OCI-M2 (cell line): ENCODE data around the gene PGM5.

Source experiments
- DNase-seq: peaks from one replicate; lab custom pipeline; 2025; ENCODE audit not compliant: unreplicated experiment; lab: John Stamatoyannopoulos, UW

The PGM5 gene

GRCh38 chr9:68532131-68532530 is 175.7 kb downstream of the PGM5 start:
- no peak for DNase-seq

GRCh38 chr9:68533678-68534077 is 177.3 kb downstream of the PGM5 start:
- no peak for DNase-seq

GRCh38 chr9:68536876-68537615 is 180.6 kb downstream of the PGM5 start:
- DNase-seq: no peak

- DNase-seq: no peak
Observed at GRCh38 chr9:68537616-68537880, 181.1 kb downstream of the PGM5 start.

GRCh38 chr9:68538200-68538599 is 181.8 kb downstream of the PGM5 start:
- DNase-seq: no peak

GRCh38 chr9:68540712-68541535 is 184.5 kb downstream of the PGM5 start, which contains the start of gene TMEM252:
Gene TMEM252 (minus strand): TSS chr9:68540883. CDS start chr9:68540814, 69 bp downstream.
- DNase-seq: no peak

GRCh38 chr9:68541568-68541967 is 185.2 kb downstream of the PGM5 start:
- DNase-seq: no peak

- DNase-seq: no peak
Observed at GRCh38 chr9:68545033-68545705, 188.8 kb downstream of the PGM5 start.

GRCh38 chr9:68546596-68547390 is 190.4 kb downstream of the PGM5 start:
- DNase-seq: no peak

GRCh38 chr9:68547417-68547816 is 191.0 kb downstream of the PGM5 start:
- DNase-seq: no peak

GRCh38 chr9:68548241-68548640 is 191.8 kb downstream of the PGM5 start:
- no peak for DNase-seq

- DNase-seq: no peak
Observed at GRCh38 chr9:68551191-68551590, 194.8 kb downstream of the PGM5 start.

GRCh38 chr9:68552700-68553476 is 196.5 kb downstream of the PGM5 start:
- no peak for DNase-seq

GRCh38 chr9:68555437-68556150 is 199.2 kb downstream of the PGM5 start:
- DNase-seq: no peak

- DNase-seq: no peak
Observed at GRCh38 chr9:68558545-68558944, 202.1 kb downstream of the PGM5 start.

GRCh38 chr9:68560071-68560844 is 203.8 kb downstream of the PGM5 start:
- DNase-seq: no peak

- no peak for DNase-seq
Observed at GRCh38 chr9:68562461-68562860, 206.1 kb downstream of the PGM5 start.

GRCh38 chr9:68567565-68567964 is 211.2 kb downstream of the PGM5 start:
- DNase-seq: no peak

GRCh38 chr9:68574150-68574549 is 217.7 kb downstream of the PGM5 start:
- no peak for DNase-seq
